HG03108 (cell line): ENCODE data around the gene ABCD1.

Source experiments
- ATAC-seq: cut with Tn5 transposase; IDR thresholded peaks from one replicate; pipeline ENCODE4 v1.9.1; 2021; ENCODE audit warnings: moderate library complexity; ENCODE audit not compliant: unreplicated experiment

Gene ABCD1

GRCh38 chrX:153783378-153784013 lies 58.8 kb downstream of the ABCD1 start:
- no peak for ATAC-seq

GRCh38 chrX:153784325-153784967 lies 59.8 kb downstream of the ABCD1 start:
- ATAC-seq = no peak

- ATAC-seq = no peak
Observed at GRCh38 chrX:153786669-153787068, 62.0 kb downstream of the ABCD1 start.

GRCh38 chrX:153789654-153790053 lies 65.0 kb downstream of the ABCD1 start:
- ATAC-seq = no peak

GRCh38 chrX:153791104-153791852 lies 66.6 kb downstream of the ABCD1 start:
- ATAC-seq = no peak

- no peak for ATAC-seq
Observed at GRCh38 chrX:153792368-153792767, 67.7 kb downstream of the ABCD1 start.

- ATAC-seq = no peak
Observed at GRCh38 chrX:153793291-153793690, 68.6 kb downstream of the ABCD1 start.
